GM18870 (cell line): ENCODE results near the gene SAA4.
"Not testable (repeated sequence)": the region's sequence is repeated elsewhere in the genome, so short reads cannot be mapped to it uniquely, and the experiment has no call there.

ENCODE experiments used
- ATAC-seq: cut with Tn5 transposase; IDR thresholded peaks from one replicate; pipeline ENCODE4 v1.9.1; 2021; ENCODE audit warnings: moderate library complexity; ENCODE audit not compliant: unreplicated experiment

The SAA4 gene

DNA sequence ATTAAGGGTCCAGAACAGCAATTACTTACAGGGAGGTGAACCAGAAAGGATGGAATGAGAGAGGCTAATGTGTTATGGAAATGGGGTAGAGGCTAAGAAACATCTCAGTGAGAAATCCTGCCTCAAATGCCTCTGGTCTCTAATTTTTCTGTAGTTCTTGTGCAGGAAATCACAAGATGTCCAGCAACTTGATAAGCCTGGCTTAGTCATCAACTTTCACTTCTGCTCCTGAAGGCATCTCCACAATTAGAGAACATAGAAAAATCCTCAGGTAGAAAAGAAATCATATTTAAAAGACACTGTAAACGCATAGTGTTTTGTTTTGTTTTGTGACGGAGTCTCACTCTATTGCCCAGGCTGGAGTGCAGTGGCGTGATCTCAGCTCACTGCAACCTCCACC lies 45.2 kb downstream of the SAA4 start:
- no peak for ATAC-seq

DNA sequence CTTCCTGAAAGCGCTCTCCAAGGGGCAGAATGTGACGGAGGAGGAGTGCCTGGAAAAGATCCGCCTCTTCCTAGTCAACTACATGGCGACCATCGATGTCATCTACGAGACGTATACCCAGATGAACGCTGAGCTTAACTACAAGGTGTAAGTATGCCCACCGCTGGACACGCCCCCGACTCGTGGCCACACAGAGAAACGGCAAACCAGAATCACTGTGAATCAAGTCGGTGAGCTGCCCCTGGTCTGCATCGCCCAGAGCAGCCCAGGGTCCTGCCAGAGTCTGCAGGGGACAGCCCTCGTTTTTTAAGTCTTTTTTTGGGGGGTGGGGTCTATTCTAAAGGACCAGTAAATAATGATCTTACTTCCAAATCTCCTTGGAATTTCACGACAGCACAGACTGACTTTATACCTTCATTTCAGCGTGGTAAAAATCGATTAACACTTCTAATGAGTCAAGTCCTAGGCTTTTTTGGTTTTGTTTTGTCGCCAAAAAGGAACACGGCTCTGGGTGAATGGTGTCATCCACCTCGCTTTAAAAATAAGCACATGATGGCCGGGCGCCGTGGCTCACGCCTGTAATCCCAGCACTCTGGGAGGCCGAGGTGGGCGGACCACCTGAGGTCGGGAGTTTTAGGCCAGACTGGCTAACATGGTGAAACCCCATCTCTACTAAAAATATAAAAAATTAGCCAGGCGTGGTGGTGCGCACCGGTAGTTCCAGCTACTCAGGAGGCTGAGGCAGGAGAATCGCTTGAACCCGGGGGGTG lies 46.9 kb downstream of the SAA4 start:
- ATAC-seq: not testable (repeated sequence)

DNA sequence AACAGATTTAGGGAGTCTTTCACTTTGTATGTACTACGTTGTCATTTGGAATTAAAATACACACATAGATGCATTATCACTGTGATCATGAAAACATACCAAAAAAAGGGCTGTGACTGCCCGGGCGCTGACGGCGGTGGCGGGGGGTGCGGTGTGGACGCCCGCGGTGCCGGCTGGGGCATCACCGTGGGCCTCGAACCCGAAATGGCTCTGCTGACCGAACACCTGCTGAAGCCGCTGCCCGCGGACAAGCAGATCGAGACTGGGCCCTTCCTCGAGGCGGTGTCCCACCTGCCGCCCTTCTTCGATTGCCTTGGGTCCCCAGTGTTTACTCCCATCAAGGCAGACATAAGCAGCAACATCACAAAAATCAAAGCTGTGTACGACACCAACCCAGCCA lies 47.8 kb downstream of the SAA4 start:
- no peak for ATAC-seq
